GM12878 (cell line): Measurements from ENCODE around the gene GSG1. TPM values are rescaled to one million over a fixed set of nuclear protein-coding genes. Genes with fewer than 3 reads are reported as not detected.

ENCODE experiments used
- ATAC-seq: fragments of 200-7000 bp; cut with Tn5 transposase; 3 replicates; pipeline ENCODE4 v1.9.1; 2020; ENCODE audit warnings: mild to moderate bottlenecking, moderate library complexity
- BruUV-seq: library from RNA; stranded (reverse); fragments of 400-500 nt; replicated peaks from 2 replicates; lab custom pipeline; 2021; lab: Mats Ljungman, UMichigan
- CTCF ChIA-PET: fragments of 300-600 bp; sonication (Branson Sonifier 250); formaldehyde crosslinking; extraction: SDS; loops from one replicate; lab custom pipeline; 2021; ENCODE audit warnings: inconsistent platforms; lab: Yijun Ruan, JAX
- POLR2A ChIA-PET: fragments of 350-600 bp; formaldehyde crosslinking; extraction: SDS; loops from one replicate; lab custom pipeline; 2021; ENCODE audit warnings: inconsistent platforms; lab: Charles Lee
- RAD21 ChIA-PET: fragments of 300-600 bp; sonication (Branson Sonifier 250); formaldehyde crosslinking; loops from one replicate; lab custom pipeline; 2023; ENCODE audit warnings: antibody characterized with exemption; ENCODE audit not compliant: unreplicated experiment; lab: Charles Lee
- SMC1A ChIA-PET: fragments of 300-600 bp; sonication (Branson Sonifier 250); formaldehyde crosslinking; loops from one replicate; lab custom pipeline; 2023; ENCODE audit not compliant: unreplicated experiment, uncharacterized antibody; lab: Charles Lee
- DNase-seq: peaks from one replicate; pipeline ENCODE4 v3.0.0-alpha.2; 2011; ENCODE audit warnings: low read depth, low spot score
- FAIRE-seq: peaks from 3 replicates; lab custom pipeline; 2011; peaks lifted over from hg19 to GRCh38; lab: Jason Lieb, UNC
- H2AFZ ChIP-seq: 2 replicates; pipeline ENCODE4 v1.6.0; 2011; ENCODE audit warnings: low read depth, low read length, control low read depth; ENCODE audit not compliant: control insufficient read depth
- H3K27ac ChIP-seq: 2 replicates; pipeline ENCODE4 v1.5.1; 2011; ENCODE audit warnings: control low read depth; ENCODE audit not compliant: control insufficient read depth, insufficient read depth
- H3K27me3 ChIP-seq, 2 experiments: replicated peaks in 1 of 2; 2 replicates each; pipeline versions ENCODE4 v1.6.0 to v1.6.1; 2011; ENCODE audit warnings: low read length in 1 of 2; ENCODE audit not compliant: control insufficient read depth in 2 of 2, insufficient read depth in 2 of 2
- H3K36me3 ChIP-seq, 2 experiments: 2 replicates each; pipeline ENCODE4 v1.5.1; 2011; ENCODE audit warnings: low read length in 1 of 2; ENCODE audit not compliant: control insufficient read depth in 2 of 2, insufficient read depth in 2 of 2
- H3K4me1 ChIP-seq: 2 replicates; pipeline ENCODE4 v1.6.1; 2011; ENCODE audit warnings: mild to moderate bottlenecking, low read length, moderate library complexity, mixed read lengths; ENCODE audit not compliant: control insufficient read depth, insufficient read depth
- H3K4me2 ChIP-seq: 2 replicates; pipeline ENCODE4 v1.6.0; 2011; ENCODE audit warnings: control low read depth; ENCODE audit not compliant: control insufficient read depth, insufficient read depth
- H3K4me3 ChIP-seq: fragments of 200-600 bp; sonication (generic); 2 replicates; pipeline ENCODE4 v1.5.1; 2016
- H3K79me2 ChIP-seq: 2 replicates; pipeline ENCODE4 v1.6.0; 2011; ENCODE audit warnings: low read length; ENCODE audit not compliant: control insufficient read depth, insufficient read depth
- H3K9ac ChIP-seq: 2 replicates; pipeline ENCODE4 v1.8.0; 2011; ENCODE audit warnings: low read length, control low read depth, mixed read lengths; ENCODE audit not compliant: control insufficient read depth, insufficient read depth
- H3K9me3 ChIP-seq: replicated peaks from 3 replicates; pipeline ENCODE4 v1.5.1; 2011; ENCODE audit warnings: mild to moderate bottlenecking, low read length; ENCODE audit not compliant: control insufficient read depth, insufficient read depth
- H4K20me1 ChIP-seq: 2 replicates; pipeline ENCODE4 v1.6.0; 2011; ENCODE audit not compliant: control insufficient read depth, insufficient read depth
- ATF2 ChIP-seq: IDR thresholded peaks from 2 replicates; pipeline ENCODE4 v1.6.1; 2012; ENCODE audit warnings: low read length, inconsistent platforms
- BACH1 ChIP-seq: fragments of 450-650 bp; IDR thresholded peaks from 2 replicates; pipeline ENCODE4 v1.6.1; 2017; ENCODE audit warnings: mild to moderate bottlenecking, borderline replicate concordance
- BHLHE40 ChIP-seq, 2 experiments: fragments of 450-650 bp in 1 of 2; IDR thresholded peaks; 2 replicates each; pipeline ENCODE4 v1.6.1; 2011 to 2017; ENCODE audit warnings: low read depth in 2 of 2, borderline replicate concordance in 1 of 2, improper control_type of control experiment in 1 of 2, low read length in 1 of 2, mild to moderate bottlenecking in 1 of 2
- CREM ChIP-seq: IDR thresholded peaks from 2 replicates; pipeline ENCODE4 v1.6.1; 2014; ENCODE audit warnings: antibody characterized with exemption, low read depth
- EZH2 ChIP-seq: IDR thresholded peaks from 2 replicates; pipeline ENCODE4 v1.6.1; 2012; ENCODE audit warnings: low read depth, mild to moderate bottlenecking, control low read depth, inconsistent platforms, low read length, borderline replicate concordance; ENCODE audit not compliant: control insufficient read depth
- GABPA ChIP-seq: IDR thresholded peaks from 2 replicates; pipeline ENCODE4 v1.6.1; 2014; ENCODE audit warnings: antibody characterized with exemption, low read depth, mild to moderate bottlenecking, inconsistent platforms
- GATAD2B ChIP-seq: fragments of 450-650 bp; conservative IDR thresholded peaks from 2 replicates; pipeline ENCODE4 v1.6.1; 2017; ENCODE audit warnings: low read depth, mild to moderate bottlenecking, moderate library complexity
- JUNB ChIP-seq: IDR thresholded peaks from 2 replicates; pipeline ENCODE4 v1.6.1; 2016; ENCODE audit warnings: antibody characterized with exemption, mild to moderate bottlenecking
- KLF5 ChIP-seq: fragments of 450-650 bp; IDR thresholded peaks from 2 replicates; pipeline ENCODE4 v1.6.1; 2014; ENCODE audit warnings: mild to moderate bottlenecking; ENCODE audit not compliant: partially characterized antibody
- NR2C2 ChIP-seq: IDR thresholded peaks from 2 replicates; pipeline ENCODE4 v1.6.1; 2011; ENCODE audit warnings: borderline replicate concordance, low read depth; ENCODE audit not compliant: control insufficient read depth, insufficient read length
- RELA ChIP-seq: fragments of 450-650 bp; IDR thresholded peaks from 2 replicates; pipeline ENCODE4 v1.8.0; 2014; ENCODE audit warnings: borderline replicate concordance; ENCODE audit not compliant: partially characterized antibody
- RELB ChIP-seq: fragments of 450-650 bp; IDR thresholded peaks from 2 replicates; pipeline ENCODE4 v1.6.1; 2017; ENCODE audit warnings: low read depth, mild to moderate bottlenecking, moderate library complexity
- RFX5 ChIP-seq: IDR thresholded peaks from 2 replicates; pipeline ENCODE4 v1.6.1; 2011; ENCODE audit warnings: low read depth, low read length, improper control_type of control experiment
- ZBED1 ChIP-seq: IDR thresholded peaks from 2 replicates; pipeline ENCODE4 v1.6.1; 2016; ENCODE audit warnings: borderline replicate concordance
- ZBTB11 ChIP-seq: fragments of 450-650 bp; formaldehyde crosslinking; IDR thresholded peaks from 2 replicates; pipeline ENCODE4 v1.5.0; 2022; ENCODE audit warnings: mild to moderate bottlenecking, missing genetic modification characterization
- ZNF622 ChIP-seq: fragments of 450-650 bp; IDR thresholded peaks from 2 replicates; pipeline ENCODE4 v1.6.1; 2017; ENCODE audit warnings: mild to moderate bottlenecking, inconsistent platforms
- WGBS: methylation state at CpG from one replicate; pipeline ENCODE4 v1.1.6; 2016; ENCODE audit warnings: low lambda C conversion rate; ENCODE audit not compliant: insufficient replicate concordance, insufficient coverage; ENCODE audit errors: missing lambda C conversion rate; 5-methylcytosine and 5-hydroxymethylcytosine counted together
- in situ Hi-C: fragments of 300-500 bp; cut with MboI; formaldehyde crosslinking; loops from 9 replicates; pipeline ENCODE4 v1.14.3; 2018; ENCODE audit warnings: mixed read lengths
- intact Hi-C: fragments of 100-400 bp; cut with micrococcal nuclease; formaldehyde crosslinking; loops from one replicate; pipeline ENCODE4 v1.14.2; 2022; ENCODE audit not compliant: unreplicated experiment
- polyA plus RNA-seq, 11 experiments: library from polyadenylated mRNA; depleted of rRNA in 4 of 11; unstranded in 6 of 11; stranded (reverse) in 5 of 11; fragments of >200 nt; fragmentation: Nextera tagmentation in 4 of 11; fragmentation: Illumina TruSeq in 1 of 11; extraction: Ambion mirVana in 4 of 11; extraction: Trizol in 1 of 11; gene quantifications; 1 replicate in 1 of 11; 2 replicates in 10 of 11; pipeline versions ENCODE4 v1.2.1 to v1.2.3, GENCODE V29; 2011 to 2016; ENCODE audit warnings: inconsistent platforms in 2 of 11, missing spikeins in 2 of 11, low read depth in 1 of 11
- total RNA-seq, 4 experiments: library from RNA; depleted of rRNA in 3 of 4; stranded (reverse); fragments of >200 nt in 3 of 4; fragmentation: Illumina TruSeq in 1 of 4; extraction: Trizol in 1 of 4; gene quantifications; 2 replicates each; pipeline versions ENCODE4 v1.2.1 to v1.2.3, GENCODE V29; 2013 to 2021

The GSG1 gene
- total and polyA plus RNA-seq, 10 of the 15 experiments (the other 5 are each of a cell fraction or from before 2014, with no cell fraction given) = not detected

- no peak for TF ChIP-seq CREM
- TF ChIP-seq RFX5 = no peak
- no peak for TF ChIP-seq ZNF622
- no peak for TF ChIP-seq NR2C2
- TF ChIP-seq ZBED1 = no peak
- TF ChIP-seq RELA = no peak
- no peak for TF ChIP-seq ATF2
- no peak for TF ChIP-seq KLF5
- no peak for TF ChIP-seq ZBTB11 (CRISPR knock-in tag)
- no peak for TF ChIP-seq RELB
- TF ChIP-seq JUNB = no peak
- TF ChIP-seq GABPA = no peak
- no peak for TF ChIP-seq BACH1
- TF ChIP-seq EZH2 = no peak
- TF ChIP-seq BHLHE40 (IDR thresholded peaks at IDR 0.05; ENCODE audit: borderline replicate concordance in 1 of 2, low read depth in 2 of 2, low read length in 1 of 2) = no peak
- no peak for TF ChIP-seq GATAD2B
- Histone ChIP-seq H3K4me1 (peaks cover 13% of the 10 kb centered on the region), H3K4me3 (no peak overlapping the region), H3K9ac (no peak overlapping the region), H2AFZ (no peak overlapping the region), H3K9me3 (no peaks in the 10 kb centered on the region; the same call in 2 of the 3 replicates), H3K27ac (no peak overlapping the region), H3K36me3 (no peaks in the 10 kb centered on the region), H3K79me2 (no peaks in the 10 kb centered on the region), H3K4me2 (no peak overlapping the region), H3K27me3 (no peaks in the 10 kb centered on the region; a peak in 1 of 4 replicates), H4K20me1 (no peaks in the 10 kb centered on the region)
- in situ Hi-C loops = no loop called here
- DNase-seq (no peak), FAIRE-seq (no peak), ATAC-seq (no peak)
- ChIA-PET POLR2A (no interaction called here), RAD21 (no interaction called here), SMC1A (interaction anchor here (1.2 kb wide), 1 partner anchor 22 kb away, joined by 3 read pairs; no protein-coding TSS in a partner anchor), CTCF (interaction anchor here (0.6 kb wide), 1 partner anchor 15 kb away, joined by 3 read pairs; no protein-coding TSS in a partner anchor)
- intact Hi-C loops = no loop called here
- WGBS = 71% methylated on average over 5 of the region's 5 CpGs
- no TSS peak for BruUV-seq
These were observed 15.7 kb downstream of the GSG1 start for GRCh38 chr12:13087766-13088165.
